Progenitor cell of endocrine pancreas (in vitro differentiated cells): ENCODE results near the gene CXCL8. TPM values are rescaled to one million over a fixed set of nuclear protein-coding genes. Genes with fewer than 3 reads are reported as not detected.

Experiments used
- DNase-seq: peaks from one replicate; pipeline ENCODE4 v3.0.0; 2021; ENCODE audit warnings: low spot score; ENCODE audit not compliant: unreplicated experiment
- H3K27ac Mint-ChIP-seq: 2 replicates; pipeline ENCODE4 v1.8.0; 2021; ENCODE audit warnings: mild to moderate bottlenecking, moderate library complexity, mixed read lengths
- H3K27me3 Mint-ChIP-seq: 2 replicates; pipeline ENCODE4 v1.8.0; 2021; ENCODE audit warnings: mixed read lengths
- H3K36me3 Mint-ChIP-seq: 2 replicates; pipeline ENCODE4 v1.8.0; 2022; ENCODE audit warnings: mixed read lengths; ENCODE audit not compliant: insufficient read depth
- H3K4me1 Mint-ChIP-seq: 2 replicates; pipeline ENCODE4 v1.8.0; 2021; ENCODE audit warnings: low read depth, mixed read lengths
- H3K4me3 Mint-ChIP-seq: 2 replicates; pipeline ENCODE4 v1.8.0; 2021; ENCODE audit warnings: low read depth, mild to moderate bottlenecking, moderate library complexity, mixed read lengths
- H3K9me3 Mint-ChIP-seq: 2 replicates; pipeline ENCODE4 v1.8.0; 2021; ENCODE audit warnings: low read depth, mixed read lengths
- CTCF ChIP-seq: fragments of 200-600 bp; sonication (generic); IDR thresholded peaks from one replicate; pipeline ENCODE4 v1.5.0; 2021; ENCODE audit warnings: antibody characterized with exemption, mild to moderate bottlenecking; ENCODE audit not compliant: unreplicated experiment
- total RNA-seq: library from RNA; stranded (reverse); gene quantifications from 2 replicates; pipeline ENCODE4 v1.2.1, GENCODE V29; 2021

The CXCL8 gene
- total RNA-seq, 1 donor from 2014 or later, result 0.84 TPM

DNA sequence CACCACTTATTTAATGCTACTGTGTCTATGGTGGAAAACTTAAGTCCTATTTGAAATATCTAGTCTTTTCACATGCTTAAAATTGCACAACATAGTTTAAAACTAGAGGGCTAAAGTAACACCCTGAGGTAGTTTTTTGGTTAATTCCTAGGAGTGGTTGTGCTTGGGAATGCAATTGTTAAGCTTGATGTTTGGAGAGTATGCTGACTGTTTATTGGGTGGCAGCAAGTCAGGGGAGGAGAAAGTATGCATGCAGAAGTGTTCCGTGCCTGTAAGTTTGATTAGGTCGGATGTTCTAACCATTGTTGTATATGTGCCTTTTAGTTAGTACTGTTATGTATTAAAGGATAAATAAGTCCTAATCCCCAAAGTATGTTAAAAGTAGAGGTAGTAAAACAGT, 40.5 kb downstream of the CXCL8 start:
- no peak overlapping the region for H3K27ac Mint-ChIP-seq
- H3K9me3 Mint-ChIP-seq, result no peaks in the 10 kb centered on the region
- DNase-seq, result no peak
- no peaks in the 10 kb centered on the region for H3K36me3 Mint-ChIP-seq
- TF ChIP-seq CTCF, result no peak
- no peaks in the 10 kb centered on the region for H3K4me1 Mint-ChIP-seq
- H3K4me3 Mint-ChIP-seq, result no peak overlapping the region
- no peaks in the 10 kb centered on the region for H3K27me3 Mint-ChIP-seq

DNA sequence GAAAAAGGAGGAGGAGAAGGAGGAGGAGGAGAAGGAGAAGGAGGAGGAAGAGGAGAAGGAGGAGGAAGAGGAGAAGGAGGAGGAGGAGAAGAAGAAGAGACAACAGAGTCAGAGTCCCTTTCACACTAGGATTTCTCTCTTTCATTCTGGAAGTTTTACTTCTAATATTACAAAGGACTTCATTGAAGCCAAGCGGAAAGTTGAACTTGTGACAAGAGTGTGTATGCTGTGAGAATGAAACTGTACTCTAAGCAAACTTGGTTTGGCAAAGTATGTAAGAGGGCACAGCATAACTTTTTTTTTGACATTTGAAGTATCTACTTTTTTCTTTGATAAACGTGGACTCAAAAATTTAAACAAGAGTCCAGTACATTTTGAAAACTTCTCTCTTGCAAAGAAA, 48.0 kb downstream of the CXCL8 start:
- TF ChIP-seq CTCF, result no peak
- H3K9me3 Mint-ChIP-seq, result peaks cover 3% of the 10 kb centered on the region
- H3K4me1 Mint-ChIP-seq, result no peaks in the 10 kb centered on the region
- no peak overlapping the region for H3K4me3 Mint-ChIP-seq
- no peak overlapping the region for H3K27ac Mint-ChIP-seq
- peaks cover 23% of the 10 kb centered on the region for H3K27me3 Mint-ChIP-seq
- DNase-seq, result no peak
- H3K36me3 Mint-ChIP-seq, result no peaks in the 10 kb centered on the region

Other genes starting within 250 kb of the CXCL8 start
- gene RASSF6, start 120.1 kb upstream of the CXCL8 start, total RNA-seq, result 10.1 and 10.6 TPM in 2 replicates
- gene CXCL6, start 96.1 kb downstream of the CXCL8 start, total RNA-seq, result 0.44 and 1.1 TPM in 2 replicates
- not detected in 2 replicates for gene PF4V1, start 112.7 kb downstream of the CXCL8 start, total RNA-seq
- gene CXCL1, start 128.8 kb downstream of the CXCL8 start, total RNA-seq, result 2.7 and 3.6 TPM in 2 replicates
- gene PF4, start 241.5 kb downstream of the CXCL8 start, total RNA-seq, result 1.2 TPM in 1 of 2 replicates, not detected in the other
- gene PPBP, start 247.6 kb downstream of the CXCL8 start, total RNA-seq, result not detected in 2 replicates